Fibroblast of pulmonary artery (primary cell): ENCODE results near the gene ANO2.
"Not testable (repeated sequence)": the region's sequence is repeated elsewhere in the genome, so short reads cannot be mapped to it uniquely, and the experiment has no call there.

Experiments used
- DNase-seq: peaks from one replicate; pipeline ENCODE4 v3.0.0-alpha.2; 2010; ENCODE audit warnings: low read depth
- H3K4me3 ChIP-seq: replicated peaks from 2 replicates; pipeline ENCODE4 v1.5.1; 2011; ENCODE audit warnings: low read depth, mild to moderate bottlenecking, control low read depth, low read length, moderate library complexity
- TF ChIP-seq, protein P1 (sequence below): IDR thresholded peaks from 2 replicates; pipeline ENCODE4 v1.5.1; 2011; ENCODE audit warnings: mild to moderate bottlenecking, control low read depth, low read length, inconsistent platforms; ENCODE audit errors: missing control alignments

The ANO2 gene

DNA sequence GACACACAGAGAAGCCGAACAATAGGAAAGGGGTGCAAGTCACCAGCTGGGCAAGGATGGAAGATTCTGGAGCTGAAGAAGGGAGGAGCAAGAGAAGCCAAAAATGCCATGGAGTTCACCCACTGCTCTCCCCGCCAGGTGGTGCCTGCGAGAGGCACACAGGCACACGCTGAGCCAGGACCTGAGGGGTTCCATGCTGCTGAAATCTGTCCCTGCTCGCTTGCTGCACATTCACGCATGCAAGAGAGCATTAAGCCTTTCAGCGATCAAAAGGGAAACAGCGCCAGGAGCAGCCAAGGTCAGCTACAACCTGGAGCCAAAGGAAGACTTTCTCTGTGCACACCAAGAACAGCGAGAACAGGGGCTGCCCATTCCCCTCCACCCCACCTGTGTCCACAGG lies 104.1 kb downstream of the ANO2 start:
- TF ChIP-seq, protein P1, sequence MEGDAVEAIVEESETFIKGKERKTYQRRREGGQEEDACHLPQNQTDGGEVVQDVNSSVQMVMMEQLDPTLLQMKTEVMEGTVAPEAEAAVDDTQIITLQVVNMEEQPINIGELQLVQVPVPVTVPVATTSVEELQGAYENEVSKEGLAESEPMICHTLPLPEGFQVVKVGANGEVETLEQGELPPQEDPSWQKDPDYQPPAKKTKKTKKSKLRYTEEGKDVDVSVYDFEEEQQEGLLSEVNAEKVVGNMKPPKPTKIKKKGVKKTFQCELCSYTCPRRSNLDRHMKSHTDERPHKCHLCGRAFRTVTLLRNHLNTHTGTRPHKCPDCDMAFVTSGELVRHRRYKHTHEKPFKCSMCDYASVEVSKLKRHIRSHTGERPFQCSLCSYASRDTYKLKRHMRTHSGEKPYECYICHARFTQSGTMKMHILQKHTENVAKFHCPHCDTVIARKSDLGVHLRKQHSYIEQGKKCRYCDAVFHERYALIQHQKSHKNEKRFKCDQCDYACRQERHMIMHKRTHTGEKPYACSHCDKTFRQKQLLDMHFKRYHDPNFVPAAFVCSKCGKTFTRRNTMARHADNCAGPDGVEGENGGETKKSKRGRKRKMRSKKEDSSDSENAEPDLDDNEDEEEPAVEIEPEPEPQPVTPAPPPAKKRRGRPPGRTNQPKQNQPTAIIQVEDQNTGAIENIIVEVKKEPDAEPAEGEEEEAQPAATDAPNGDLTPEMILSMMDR, result no peak

DNA sequence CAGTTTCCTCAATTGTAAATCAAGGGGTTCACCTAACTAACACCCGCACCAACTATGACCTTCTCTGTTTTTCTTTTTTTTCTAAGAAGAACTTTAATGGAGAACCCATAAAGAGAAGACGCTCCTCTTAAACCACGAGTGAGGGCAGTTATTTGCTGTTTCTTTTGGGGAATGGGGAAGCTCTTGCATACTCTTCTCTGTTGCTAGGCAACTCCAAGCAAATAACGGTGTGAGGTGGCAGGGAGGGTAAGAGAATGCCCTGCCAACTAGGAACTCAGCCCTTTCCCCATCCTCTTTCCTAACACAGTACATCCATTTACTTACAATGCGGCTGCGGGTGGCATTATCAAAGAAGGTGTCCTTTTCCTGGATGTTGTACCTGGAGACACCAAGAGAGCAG lies 114.9 kb downstream of the ANO2 start:
- DNase-seq, result no peak
- H3K4me3 ChIP-seq, result no peak overlapping the region
- TF ChIP-seq, protein P1, result no peak

More for the DNA sequence above, 104.1 kb downstream of the ANO2 start:
- no peak overlapping the region for H3K4me3 ChIP-seq
- DNase-seq, result no peak

DNA sequence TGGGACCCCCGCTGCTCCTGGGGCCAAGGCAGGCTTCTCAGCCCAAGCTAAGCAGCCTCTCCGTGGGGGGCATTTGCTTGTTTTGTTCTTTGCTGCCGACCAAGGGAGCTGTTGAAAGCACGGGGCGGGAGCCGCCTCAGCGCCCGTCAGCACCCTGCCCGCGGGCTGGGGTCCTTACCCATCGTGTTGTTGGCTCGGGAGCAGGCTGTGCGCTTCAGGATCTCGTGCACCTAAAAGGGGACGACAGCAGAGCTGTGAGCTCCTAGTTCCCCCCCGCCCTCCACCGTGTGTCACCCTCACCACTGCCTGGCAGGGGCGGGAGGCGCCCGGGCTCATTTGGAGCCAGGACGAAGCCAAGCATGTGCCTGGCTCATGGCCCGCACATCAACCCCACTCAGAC lies 117.5 kb downstream of the ANO2 start:
- TF ChIP-seq, protein P1, result no peak
- no peak for DNase-seq
- H3K4me3 ChIP-seq, result no peak overlapping the region

DNA sequence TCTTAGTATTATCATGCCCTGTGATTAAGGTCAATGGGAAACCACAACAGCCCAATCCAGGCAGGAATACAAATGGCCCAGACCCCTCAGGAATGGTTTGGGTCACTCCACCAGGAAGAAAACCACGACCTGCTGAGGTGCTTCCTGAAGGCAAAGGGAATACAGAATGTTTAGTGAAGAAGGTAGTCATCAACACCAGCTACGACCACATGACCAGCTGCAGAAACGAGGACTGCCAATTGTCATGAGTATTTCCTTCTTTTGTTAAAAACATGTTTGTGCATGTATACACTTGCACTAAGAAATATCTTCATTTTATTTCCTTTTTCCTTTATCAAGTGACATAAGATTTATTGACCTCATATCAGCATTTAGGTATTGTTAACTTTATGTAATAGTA lies 119.3 kb downstream of the ANO2 start:
- not testable (repeated sequence) for DNase-seq, H3K4me3 ChIP-seq

GRCh38 chr12:5818877-5819276 lies 126.2 kb downstream of the ANO2 start:
- DNase-seq, H3K4me3 ChIP-seq: not testable (repeated sequence)

- DNase-seq, result no peak
- no peak overlapping the region for H3K4me3 ChIP-seq
- TF ChIP-seq, protein P1, result no peak
These were observed 127.8 kb downstream of the ANO2 start for GRCh38 chr12:5817246-5817645.

- no peak for DNase-seq
- TF ChIP-seq, protein P1, result no peak
- H3K4me3 ChIP-seq, result no peak overlapping the region
These were observed 135.5 kb downstream of the ANO2 start for GRCh38 chr12:5809586-5809985.

- H3K4me3 ChIP-seq, result no peak overlapping the region
- DNase-seq, result no peak
- TF ChIP-seq, protein P1, result no peak
These were observed 136.1 kb downstream of the ANO2 start for GRCh38 chr12:5808981-5809380.
